PC-3 (cell line): ENCODE results near the gene GLI3. TPM values are rescaled to one million over a fixed set of nuclear protein-coding genes. Genes with fewer than 3 reads are reported as not detected.

Experiments
- ATAC-seq: fragments of 200-7000 bp; cut with Tn5 transposase; 2 replicates; pipeline ENCODE4 v1.9.1; 2020; ENCODE audit warnings: mild to moderate bottlenecking, moderate library complexity
- BruUV-seq: library from RNA; stranded (reverse); fragments of 400-500 nt; replicated peaks from 2 replicates; lab custom pipeline; 2021; lab: Mats Ljungman, UMichigan
- CTCF ChIA-PET: fragments of 300-600 bp; sonication (Branson Sonifier 250); formaldehyde crosslinking; loops from one replicate; lab custom pipeline; 2022; ENCODE audit warnings: antibody characterized with exemption; lab: Charles Lee
- POLR2A ChIA-PET: fragments of 300-600 bp; sonication (Branson Sonifier 250); formaldehyde crosslinking; loops from one replicate; lab custom pipeline; 2022; ENCODE audit warnings: antibody characterized with exemption; ENCODE audit not compliant: unreplicated experiment; lab: Charles Lee
- DNase-seq: peaks from one replicate; pipeline ENCODE4 v3.0.0-alpha.2; 2015
- H2AFZ ChIP-seq: fragments of 300-600 bp; sonication (generic); 2 replicates; pipeline ENCODE4 v1.6.0; 2016; ENCODE audit warnings: antibody characterized with exemption, low read length
- H3F3A ChIP-seq: fragments of 300-600 bp; sonication (generic); one replicate; pipeline ENCODE4 v1.6.0; 2017; ENCODE audit warnings: antibody characterized with exemption, low read length, control low read depth, mild to moderate bottlenecking; ENCODE audit not compliant: unreplicated experiment
- H3K27ac ChIP-seq: fragments of 300-600 bp; sonication (generic); 2 replicates; pipeline ENCODE4 v1.5.1; 2016; ENCODE audit warnings: mild to moderate bottlenecking, low read length
- H3K27me3 ChIP-seq: fragments of 300-600 bp; sonication (generic); 2 replicates; pipeline ENCODE4 v1.6.1; 2016; ENCODE audit warnings: low read length, mixed read lengths
- H3K36me3 ChIP-seq: fragments of 300-600 bp; sonication (generic); 2 replicates; pipeline ENCODE4 v1.6.1; 2016; ENCODE audit warnings: low read depth, mixed run types, low read length, mixed read lengths
- H3K4me1 ChIP-seq: fragments of 300-600 bp; sonication (generic); 2 replicates; pipeline ENCODE4 v1.5.1; 2016; ENCODE audit warnings: low read length; ENCODE audit not compliant: insufficient read depth
- H3K4me2 ChIP-seq: fragments of 300-600 bp; sonication (generic); 2 replicates; pipeline ENCODE4 v1.6.0; 2016; ENCODE audit warnings: low read length
- H3K4me3 ChIP-seq: fragments of 300-600 bp; sonication (generic); 2 replicates; pipeline ENCODE4 v1.5.1; 2016; ENCODE audit warnings: mild to moderate bottlenecking, low read length, mixed read lengths
- H3K79me2 ChIP-seq: fragments of 300-600 bp; sonication (generic); 2 replicates; pipeline ENCODE4 v1.6.1; 2017; ENCODE audit warnings: low read length, mixed read lengths
- H3K9ac ChIP-seq: fragments of 300-600 bp; sonication (generic); 2 replicates; pipeline ENCODE4 v1.6.0; 2016; ENCODE audit warnings: mild to moderate bottlenecking, low read length
- H3K9me2 ChIP-seq: fragments of 300-600 bp; sonication (generic); replicated peaks from 2 replicates; pipeline ENCODE4 v1.6.1; 2016; ENCODE audit warnings: mixed run types, low read length, mixed read lengths
- H3K9me3 ChIP-seq: fragments of 300-600 bp; sonication (generic); 2 replicates; pipeline ENCODE4 v1.6.1; 2016; ENCODE audit warnings: low read length, mixed read lengths
- H4K20me1 ChIP-seq: fragments of 300-600 bp; sonication (generic); 2 replicates; pipeline ENCODE4 v1.6.1; 2016; ENCODE audit warnings: low read length, mixed read lengths
- EZH2 ChIP-seq: fragments of 300-600 bp; sonication (generic); IDR thresholded peaks from one replicate; pipeline ENCODE4 v1.6.1; 2017; ENCODE audit warnings: antibody characterized with exemption, mild to moderate bottlenecking, low read length; ENCODE audit not compliant: unreplicated experiment
- EZH2phosphoT487 ChIP-seq: fragments of 300-600 bp; sonication (generic); IDR thresholded peaks from 2 replicates; pipeline ENCODE4 v1.6.1; 2018; ENCODE audit warnings: mild to moderate bottlenecking, antibody characterized with exemption, low read length, borderline replicate concordance
- intact Hi-C: fragments of 100-400 bp; cut with micrococcal nuclease; formaldehyde crosslinking; loops from 2 replicates; pipeline ENCODE4 v1.9.0; 2023
- total RNA-seq: library from RNA; depleted of rRNA; stranded (reverse); fragments of >200 nt; gene quantifications from 2 replicates; pipeline ENCODE4 v1.2.3, GENCODE V29; 2014
- TF ChIP-seq, protein P1 (sequence below): fragments of 300-600 bp; sonication (generic); conservative IDR thresholded peaks from 2 replicates; pipeline ENCODE4 v1.5.1; 2017; ENCODE audit warnings: antibody characterized with exemption, low read depth, mild to moderate bottlenecking, low read length

Gene GLI3
- total RNA-seq, 1 experiment from 2014 or later: 3.5 TPM

DNA sequence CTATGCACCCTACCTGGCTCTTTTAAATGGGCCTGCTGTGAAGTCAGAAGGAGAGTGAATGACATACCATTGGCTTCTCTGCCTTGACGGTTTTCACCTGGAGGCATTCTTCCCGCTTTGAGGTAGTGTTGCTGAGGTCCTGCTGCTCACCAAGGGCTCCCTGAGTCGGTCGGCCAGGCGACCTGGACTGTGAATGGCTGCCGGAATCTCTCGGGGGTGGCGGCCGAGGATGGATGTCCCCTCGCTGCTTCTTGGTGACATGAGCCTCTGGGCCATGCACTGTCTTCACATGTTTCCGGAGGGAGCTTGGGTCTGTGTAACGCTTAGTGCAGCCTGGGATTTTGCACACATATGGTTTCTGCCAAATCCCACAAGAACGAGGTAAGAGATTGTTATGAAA, 264.7 kb downstream of the GLI3 start:
- POLR2A ChIA-PET: no interaction called here
- no TSS peak for BruUV-seq

GRCh38 chr7:41971640-41972187, 265.3 kb downstream of the GLI3 start:
- Histone ChIP-seq H3K36me3 (no peaks in the 10 kb centered on the region; the same call in 1 of the 2 replicates), H3K79me2 (no peaks in the 10 kb centered on the region), H3K4me1 (peaks cover 4% of the 10 kb centered on the region), H3K9me2 (no peaks in the 10 kb centered on the region), H3K9ac (no peak overlapping the region), H3F3A (no peaks in the 10 kb centered on the region), H3K9me3 (no peaks in the 10 kb centered on the region), H2AFZ (no peak overlapping the region), H3K27me3 (no peaks in the 10 kb centered on the region), H3K27ac (no peak overlapping the region), H3K4me2 (no peak overlapping the region), H3K4me3 (no peak overlapping the region), H4K20me1 (no peaks in the 10 kb centered on the region)
- POLR2A ChIA-PET: no interaction called here
- no TSS peak for BruUV-seq
- TF ChIP-seq, protein P1, sequence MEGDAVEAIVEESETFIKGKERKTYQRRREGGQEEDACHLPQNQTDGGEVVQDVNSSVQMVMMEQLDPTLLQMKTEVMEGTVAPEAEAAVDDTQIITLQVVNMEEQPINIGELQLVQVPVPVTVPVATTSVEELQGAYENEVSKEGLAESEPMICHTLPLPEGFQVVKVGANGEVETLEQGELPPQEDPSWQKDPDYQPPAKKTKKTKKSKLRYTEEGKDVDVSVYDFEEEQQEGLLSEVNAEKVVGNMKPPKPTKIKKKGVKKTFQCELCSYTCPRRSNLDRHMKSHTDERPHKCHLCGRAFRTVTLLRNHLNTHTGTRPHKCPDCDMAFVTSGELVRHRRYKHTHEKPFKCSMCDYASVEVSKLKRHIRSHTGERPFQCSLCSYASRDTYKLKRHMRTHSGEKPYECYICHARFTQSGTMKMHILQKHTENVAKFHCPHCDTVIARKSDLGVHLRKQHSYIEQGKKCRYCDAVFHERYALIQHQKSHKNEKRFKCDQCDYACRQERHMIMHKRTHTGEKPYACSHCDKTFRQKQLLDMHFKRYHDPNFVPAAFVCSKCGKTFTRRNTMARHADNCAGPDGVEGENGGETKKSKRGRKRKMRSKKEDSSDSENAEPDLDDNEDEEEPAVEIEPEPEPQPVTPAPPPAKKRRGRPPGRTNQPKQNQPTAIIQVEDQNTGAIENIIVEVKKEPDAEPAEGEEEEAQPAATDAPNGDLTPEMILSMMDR: no peak
- TF ChIP-seq EZH2phosphoT487 (no peak), EZH2 (no peak)
- intact Hi-C loops: no loop called here
- CTCF ChIA-PET: no interaction called here
- ATAC-seq: no peak
- no peak for DNase-seq

More for the DNA sequence above, 264.7 kb downstream of the GLI3 start:
- H3K79me2 ChIP-seq: no peaks in the 10 kb centered on the region
- no peak for TF ChIP-seq EZH2
- TF ChIP-seq, protein P1: no peak
- TF ChIP-seq EZH2phosphoT487: no peak
- no peak overlapping the region for H3K4me2 ChIP-seq
- H3K9ac ChIP-seq: no peak overlapping the region
- H3F3A ChIP-seq: no peaks in the 10 kb centered on the region
- no peaks in the 10 kb centered on the region for H3K9me2 ChIP-seq
- no peak for ATAC-seq
- H3K27ac ChIP-seq: no peak overlapping the region
- CTCF ChIA-PET: no interaction called here
- no peaks in the 10 kb centered on the region for H4K20me1 ChIP-seq
- no peaks in the 10 kb centered on the region; the same call in 1 of the 2 replicates for H3K36me3 ChIP-seq
- intact Hi-C loops: no loop called here
- no peaks in the 10 kb centered on the region; the same call in none of the 2 replicates for H3K4me1 ChIP-seq
- H3K27me3 ChIP-seq: no peaks in the 10 kb centered on the region
- no peak for DNase-seq
- H3K4me3 ChIP-seq: no peak overlapping the region
- H2AFZ ChIP-seq: no peak overlapping the region
- no peaks in the 10 kb centered on the region for H3K9me3 ChIP-seq

DNA sequence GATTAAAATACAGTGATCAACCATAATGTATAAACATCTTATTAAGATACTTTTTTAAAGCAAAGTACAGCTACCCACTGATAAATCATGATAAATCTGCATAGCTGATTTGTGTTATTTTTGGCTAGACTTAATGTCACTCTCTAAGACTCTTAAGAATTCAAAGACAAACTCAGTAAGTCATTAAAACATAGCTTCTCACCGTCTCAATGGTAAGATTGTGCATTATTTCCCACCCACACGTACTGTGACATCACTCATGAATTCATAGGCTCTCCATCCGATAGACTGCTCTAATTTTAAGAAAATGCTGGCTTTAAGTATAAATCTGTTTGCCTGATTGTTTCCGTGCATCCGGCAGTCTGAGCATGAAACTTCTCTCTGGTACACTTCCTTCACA, 266.1 kb downstream of the GLI3 start:
- H3K4me1 ChIP-seq: peaks cover 5% of the 10 kb centered on the region
- no peaks in the 10 kb centered on the region for H3K9me3 ChIP-seq
- no peaks in the 10 kb centered on the region for H4K20me1 ChIP-seq
- H3K9ac ChIP-seq: no peak overlapping the region
- ChIA-PET POLR2A (no interaction called here), CTCF (no interaction called here)
- H3K79me2 ChIP-seq: no peaks in the 10 kb centered on the region
- H2AFZ ChIP-seq: no peak overlapping the region
- DNase-seq: no peak
- TF ChIP-seq, protein P1: no peak
- TF ChIP-seq EZH2phosphoT487: no peak
- no peak for TF ChIP-seq EZH2
- intact Hi-C loops: no loop called here
- no peak for ATAC-seq
- H3K27me3 ChIP-seq: no peaks in the 10 kb centered on the region
- no peak overlapping the region for H3K4me2 ChIP-seq
- no peaks in the 10 kb centered on the region for H3F3A ChIP-seq
- no peak overlapping the region for H3K4me3 ChIP-seq
- no peaks in the 10 kb centered on the region; the same call in 1 of the 2 replicates for H3K36me3 ChIP-seq
- H3K27ac ChIP-seq: no peak overlapping the region
- no peaks in the 10 kb centered on the region for H3K9me2 ChIP-seq
- no TSS peak for BruUV-seq
